GM18867 (cell line): ENCODE data around the gene ASIC2.

Source experiments
- ATAC-seq: cut with Tn5 transposase; IDR thresholded peaks from one replicate; pipeline ENCODE4 v1.9.1; 2021; ENCODE audit warnings: mild to moderate bottlenecking, moderate library complexity; ENCODE audit not compliant: unreplicated experiment

ASIC2 gene

DNA sequence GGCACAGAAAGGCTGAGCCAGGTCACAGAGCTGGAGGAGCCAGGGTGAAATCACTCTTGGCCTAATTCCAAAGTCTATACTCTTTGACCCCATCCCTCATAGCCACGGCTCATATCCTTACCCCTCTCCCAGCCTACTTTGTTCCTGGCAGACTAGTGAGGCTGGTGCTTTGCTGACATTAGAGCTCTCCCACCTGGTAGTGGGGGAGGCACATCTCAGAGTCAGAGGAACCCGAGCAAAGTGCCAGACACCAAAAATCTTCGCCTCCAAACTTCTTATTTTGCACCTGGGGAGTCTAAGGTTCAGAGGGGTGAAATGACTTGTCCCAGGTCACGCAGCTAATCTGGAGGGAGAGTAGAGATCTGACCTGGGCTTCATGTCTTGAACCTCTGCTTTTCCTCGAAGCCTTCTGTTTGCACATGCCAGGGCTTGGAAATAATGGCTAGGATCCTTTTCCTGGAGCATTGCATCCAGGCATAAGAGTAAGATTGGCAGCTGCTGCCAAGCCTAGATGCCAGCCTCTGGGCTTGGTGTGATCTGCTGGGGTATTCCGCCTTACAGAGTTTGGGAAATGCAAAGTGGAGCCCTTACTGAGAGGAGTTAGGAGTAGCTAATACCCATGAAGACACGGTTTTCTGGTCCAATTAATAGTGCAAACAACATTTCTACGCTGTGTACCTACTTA, 174.6 kb downstream of the ASIC2 start:
- ATAC-seq: no peak

DNA sequence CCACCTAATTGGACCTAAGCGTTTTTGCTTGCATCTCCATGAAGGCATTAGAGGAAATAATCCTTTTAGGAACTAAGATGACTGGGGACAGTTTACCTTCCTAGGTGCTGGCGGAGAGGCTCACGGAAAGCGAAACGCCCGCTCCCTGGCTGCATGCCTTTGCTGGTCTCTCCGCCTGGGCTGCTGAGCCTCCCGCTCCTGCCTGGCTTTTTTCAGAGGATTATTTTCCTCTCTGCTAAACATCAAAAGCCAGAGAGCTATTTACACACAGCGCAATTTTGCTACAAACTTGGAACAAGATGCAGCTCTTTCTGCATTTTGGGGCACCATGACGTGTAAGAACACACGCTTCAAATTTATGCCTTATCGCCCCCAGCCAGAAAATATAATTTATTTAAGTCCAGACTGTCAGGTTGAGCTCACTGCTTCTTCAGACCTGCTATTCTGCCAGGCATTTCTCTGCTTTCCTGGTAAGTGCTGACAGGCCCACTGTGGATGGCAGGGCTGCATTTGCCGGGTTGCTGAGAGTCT, 177.0 kb downstream of the ASIC2 start:
- ATAC-seq: no peak

DNA sequence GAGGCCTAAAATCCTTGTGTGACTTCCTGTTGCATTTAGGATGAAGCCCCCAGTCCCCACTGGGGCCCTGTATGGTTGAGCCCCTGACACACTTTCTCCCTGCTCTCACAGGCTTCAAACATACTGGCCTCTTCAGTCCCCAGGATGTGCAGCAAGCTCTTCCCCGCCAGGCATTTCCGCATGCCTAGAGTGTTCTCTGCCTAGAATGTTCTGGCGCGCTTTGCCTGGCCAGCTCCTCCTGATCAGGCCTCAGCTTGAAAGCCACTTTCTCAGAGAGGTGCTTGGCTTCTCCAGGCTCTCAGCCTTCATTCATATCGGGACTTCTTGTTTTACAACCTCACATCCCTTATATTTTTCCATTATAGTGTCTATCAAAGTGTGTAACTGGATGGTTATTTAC, 177.7 kb downstream of the ASIC2 start:
- ATAC-seq: no peak

DNA sequence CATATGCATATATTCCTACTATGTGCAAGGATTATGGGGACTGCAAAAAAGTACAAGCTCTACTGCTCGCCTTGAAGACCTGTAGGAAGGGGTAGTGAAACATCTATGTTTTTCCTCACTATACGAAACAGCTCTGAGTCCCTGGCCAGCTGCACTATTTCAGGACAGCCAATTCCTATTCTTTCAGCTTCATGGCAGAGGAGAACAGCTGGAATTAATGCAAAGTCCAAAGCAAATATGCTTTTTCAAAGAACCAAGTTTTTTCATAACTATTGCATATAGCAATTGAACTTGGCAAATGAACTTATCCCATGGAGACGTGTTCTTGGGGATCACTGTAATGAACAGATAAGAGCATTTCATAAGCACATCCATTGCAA, 179.1 kb downstream of the ASIC2 start:
- ATAC-seq: no peak

DNA sequence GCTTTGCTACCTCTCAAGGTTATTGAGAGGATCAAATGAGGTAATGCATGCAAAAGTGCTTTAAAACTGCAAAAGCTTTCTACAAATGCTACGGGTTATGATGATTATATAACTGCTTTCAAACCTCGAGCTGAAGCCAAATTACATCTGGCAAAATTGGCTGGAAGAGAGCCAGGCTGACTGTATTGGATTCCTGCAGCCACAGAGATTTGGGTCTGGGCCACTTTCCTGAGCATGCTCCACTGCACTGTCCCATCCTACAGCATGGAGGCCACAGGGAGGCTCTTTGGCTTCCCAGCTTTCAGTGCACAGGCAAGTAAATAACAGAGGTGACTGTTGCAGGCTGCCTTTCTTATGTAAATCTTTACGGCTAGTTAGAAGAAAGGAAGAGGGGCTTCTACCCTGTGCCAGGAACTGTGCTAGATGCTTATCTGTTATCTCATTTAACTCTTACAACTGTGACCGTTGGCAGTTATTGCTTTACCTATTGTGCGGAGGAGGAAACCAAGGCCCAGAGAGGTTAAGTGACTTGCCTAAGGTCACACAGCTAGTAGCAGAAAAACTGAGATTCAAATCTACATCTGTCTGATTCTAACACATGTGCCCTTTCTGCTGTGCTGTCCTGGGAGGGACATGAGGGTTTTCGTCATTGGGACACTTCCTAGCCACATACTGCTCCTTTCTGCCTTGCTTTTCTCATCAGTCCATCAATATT, 179.7 kb downstream of the ASIC2 start:
- no peak for ATAC-seq

DNA sequence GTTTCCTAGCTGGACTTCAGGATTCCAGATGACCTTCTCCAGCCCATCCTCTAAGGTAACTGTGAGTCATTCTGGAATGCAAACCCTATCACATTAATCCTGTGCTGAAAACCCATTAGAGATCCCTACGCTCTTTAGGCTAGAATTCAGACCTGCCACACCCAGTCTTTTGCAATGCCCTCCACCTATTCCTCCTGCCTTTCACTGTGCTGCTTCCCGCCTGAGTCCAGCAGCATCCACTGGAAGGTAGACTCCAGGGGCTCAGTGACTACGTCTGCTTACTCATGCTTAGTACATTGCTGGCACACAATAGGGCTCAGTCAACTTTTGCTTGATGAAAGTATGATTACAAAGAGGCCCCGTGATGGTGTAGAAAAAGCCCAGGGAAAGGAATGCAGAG, 180.3 kb downstream of the ASIC2 start:
- no peak for ATAC-seq

DNA sequence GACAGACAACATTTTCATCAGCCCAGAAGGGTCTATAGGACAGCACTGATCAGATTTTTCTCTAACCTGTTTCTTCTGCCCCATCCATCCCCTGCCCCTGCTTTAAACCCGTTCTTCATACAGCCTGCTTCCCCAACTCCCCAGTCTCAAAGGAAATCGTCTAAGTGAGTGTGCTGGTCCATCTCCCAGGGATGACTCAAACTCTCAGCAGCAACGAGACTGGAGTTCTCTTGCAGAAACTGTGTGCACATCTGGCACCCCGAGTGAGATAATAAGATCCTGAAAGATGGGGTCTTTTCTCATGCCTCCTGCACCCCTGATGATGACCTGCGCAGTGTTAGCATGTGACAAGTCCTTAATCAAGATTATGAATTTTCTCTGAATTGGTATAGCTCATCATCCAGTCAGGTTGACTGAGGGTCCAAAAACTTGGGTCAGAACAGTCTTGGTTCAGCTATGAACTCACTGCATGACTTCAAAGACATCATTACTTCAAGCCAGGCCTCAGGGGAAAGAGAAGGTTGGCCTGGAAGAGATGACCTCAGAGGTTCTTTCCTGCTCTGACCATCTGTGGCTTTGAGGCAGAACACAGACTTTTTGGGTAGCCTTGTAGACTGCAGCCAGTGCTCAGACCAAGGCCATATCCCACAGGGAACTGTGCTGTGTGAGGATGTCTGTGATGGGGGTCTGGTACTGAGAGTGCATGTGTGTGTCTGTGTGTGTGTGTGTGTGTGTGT, 183.6 kb downstream of the ASIC2 start:
- no peak for ATAC-seq

DNA sequence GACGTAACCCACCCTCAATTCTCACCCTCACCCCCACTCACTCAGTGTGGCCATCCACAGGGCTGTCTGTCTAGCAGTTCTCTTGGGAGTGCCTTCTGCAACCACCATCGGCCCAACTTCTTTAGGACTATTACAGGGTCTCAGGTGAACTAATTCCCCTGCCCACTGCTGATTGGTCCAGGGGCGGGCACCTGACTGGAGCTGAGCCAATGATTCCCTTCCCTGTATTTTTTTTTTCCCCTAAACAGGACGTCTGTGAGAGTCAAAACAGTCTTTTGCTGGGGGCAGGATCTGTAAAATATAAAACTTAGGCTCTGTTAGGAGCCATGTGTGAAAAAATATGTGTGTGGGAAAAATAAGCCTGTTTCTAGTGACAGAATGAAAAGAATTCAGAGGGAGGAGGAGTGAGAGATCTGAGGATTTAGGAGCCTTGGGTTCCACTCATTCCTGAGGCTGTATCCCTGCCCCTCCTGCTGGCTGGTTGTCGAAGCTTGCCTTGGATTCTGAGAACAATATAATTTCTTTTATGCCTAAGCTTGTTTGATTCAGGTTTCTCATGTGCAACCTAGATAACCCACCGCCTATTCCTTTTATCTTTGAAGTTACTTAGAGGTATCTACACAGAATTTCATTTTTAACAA, 186.4 kb downstream of the ASIC2 start:
- no peak for ATAC-seq

DNA sequence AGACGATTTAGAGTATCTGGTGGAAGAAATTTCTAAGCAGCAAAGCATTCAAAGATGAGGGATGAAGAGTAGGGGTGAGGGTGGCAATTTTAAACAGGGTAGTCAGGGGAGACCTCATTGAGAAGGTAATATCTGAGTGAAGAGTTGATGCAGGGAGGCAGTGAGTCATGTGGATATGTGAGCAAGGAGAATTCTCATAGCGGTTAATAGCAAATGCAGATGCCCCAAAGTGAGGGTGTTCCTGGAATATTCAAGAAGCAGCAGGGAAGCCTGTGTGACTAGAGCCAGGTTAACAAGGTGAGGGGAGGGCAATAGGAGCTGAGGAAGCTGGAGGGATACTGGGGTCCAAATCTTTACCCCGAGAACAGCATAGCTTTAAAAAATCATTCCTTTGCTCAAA, 187.2 kb downstream of the ASIC2 start:
- no peak for ATAC-seq

DNA sequence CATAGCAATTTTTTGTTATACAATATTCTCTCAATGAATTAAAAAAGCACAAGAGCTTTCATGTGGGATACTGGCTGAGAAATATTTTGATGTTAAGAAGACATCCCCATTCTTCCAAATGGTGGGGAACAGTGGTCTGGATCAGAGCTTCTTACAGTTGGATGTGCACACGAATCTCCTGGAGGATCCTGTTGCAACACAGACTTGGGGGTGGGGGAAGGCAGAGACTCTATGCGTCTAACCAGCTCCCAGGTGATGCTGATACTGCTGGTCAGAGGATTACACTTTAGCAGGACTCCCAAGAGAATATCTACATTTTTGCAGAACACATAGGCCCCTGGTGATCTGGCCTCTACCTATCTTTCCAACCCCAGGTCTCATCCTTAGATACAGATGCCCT, 193.2 kb downstream of the ASIC2 start:
- ATAC-seq: no peak

DNA sequence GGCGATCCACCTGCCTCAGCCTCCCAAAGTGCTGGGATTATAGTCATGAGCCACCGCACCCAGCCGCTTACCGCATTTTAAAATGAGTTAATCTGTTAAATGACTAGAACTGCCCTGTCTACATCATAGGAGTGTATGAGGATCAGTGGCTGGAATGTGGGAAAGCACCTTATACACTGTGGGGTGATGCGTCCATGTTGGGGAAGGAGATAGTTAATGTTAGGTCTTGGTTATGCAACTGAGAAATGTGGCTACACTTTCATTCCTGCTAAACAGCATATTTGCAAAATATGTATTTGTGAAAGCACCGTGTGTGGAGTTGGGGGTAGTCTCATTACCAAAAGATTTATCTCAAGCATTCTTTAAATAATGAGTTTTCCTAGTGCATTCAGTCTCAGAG, 193.8 kb downstream of the ASIC2 start:
- no peak for ATAC-seq

DNA sequence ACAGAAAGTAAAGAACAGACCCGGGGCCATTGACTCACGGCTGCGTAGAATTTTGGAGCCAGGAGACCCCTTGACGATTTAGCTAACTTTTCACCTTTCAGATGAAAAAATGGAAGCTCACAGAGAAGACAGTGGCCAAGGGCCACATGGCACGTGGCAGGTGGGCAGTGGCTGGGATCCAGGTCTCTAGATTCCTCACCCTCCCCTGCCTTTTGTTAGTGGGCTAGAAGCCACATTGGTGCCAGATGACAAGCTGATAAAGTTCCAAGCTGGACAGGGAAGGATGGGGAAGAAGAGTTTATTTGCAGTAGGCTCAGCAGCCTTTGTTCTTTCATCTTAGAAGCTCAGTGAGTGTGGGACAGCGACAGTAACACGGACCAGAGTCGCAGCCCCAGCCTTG, 195.7 kb downstream of the ASIC2 start:
- ATAC-seq: no peak

DNA sequence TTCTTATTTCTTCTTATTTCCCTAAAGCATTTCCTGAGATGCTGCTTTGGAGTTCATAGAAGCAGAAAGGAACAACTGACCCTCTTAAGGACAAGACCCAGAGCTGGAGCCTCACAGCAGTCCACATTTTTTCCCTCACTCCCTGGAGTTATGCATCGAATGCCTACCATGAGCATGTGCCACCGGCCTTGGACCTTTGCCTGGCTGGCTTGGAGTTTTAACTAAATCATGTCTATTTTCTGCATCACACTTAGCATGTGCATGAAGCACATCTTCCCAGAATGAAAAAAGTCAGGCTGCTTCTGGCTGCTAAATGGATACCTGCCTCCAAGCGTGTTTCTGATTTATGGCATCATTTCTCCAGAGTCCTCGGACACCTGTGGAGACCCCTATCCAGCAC, 196.9 kb downstream of the ASIC2 start:
- no peak for ATAC-seq

DNA sequence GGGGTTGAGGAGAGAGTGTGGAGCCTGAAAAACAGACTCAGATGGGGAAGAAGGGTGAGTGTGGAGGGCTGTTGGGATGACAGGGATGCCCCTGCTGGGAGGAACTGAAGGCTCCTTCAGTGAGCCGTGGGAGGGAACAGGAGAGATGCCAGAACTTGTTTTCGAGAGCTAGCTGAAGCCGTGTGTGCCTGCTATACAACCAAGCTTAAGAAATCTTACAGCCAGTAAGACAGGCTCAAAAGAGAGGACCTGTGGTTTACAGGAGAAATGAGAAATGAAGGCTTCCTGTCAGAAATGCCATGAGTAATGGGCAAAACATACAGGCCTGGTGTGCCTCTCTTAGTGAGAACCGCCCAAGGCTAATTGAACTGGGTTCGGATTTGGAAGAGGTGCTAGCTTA, 201.8 kb downstream of the ASIC2 start:
- ATAC-seq: no peak

DNA sequence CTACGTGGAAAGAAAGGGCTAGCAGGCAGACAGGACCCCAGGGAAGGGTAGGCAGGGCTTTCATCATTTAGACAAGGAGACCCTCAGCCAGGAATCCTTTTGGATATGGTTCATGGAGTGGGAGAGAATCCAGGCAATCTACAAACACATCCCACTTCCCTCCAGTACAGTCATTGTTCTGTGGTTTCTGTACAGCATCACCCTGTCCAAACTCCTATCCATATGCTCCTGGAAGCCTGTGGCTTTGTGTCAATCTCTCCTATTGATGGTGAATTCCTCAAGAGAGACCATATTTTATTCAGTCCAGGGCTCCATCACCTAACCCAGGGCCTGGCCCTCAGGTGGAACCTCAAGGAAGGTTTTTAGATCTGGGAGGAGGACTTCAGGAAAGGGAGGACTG, 202.3 kb downstream of the ASIC2 start:
- ATAC-seq: no peak

DNA sequence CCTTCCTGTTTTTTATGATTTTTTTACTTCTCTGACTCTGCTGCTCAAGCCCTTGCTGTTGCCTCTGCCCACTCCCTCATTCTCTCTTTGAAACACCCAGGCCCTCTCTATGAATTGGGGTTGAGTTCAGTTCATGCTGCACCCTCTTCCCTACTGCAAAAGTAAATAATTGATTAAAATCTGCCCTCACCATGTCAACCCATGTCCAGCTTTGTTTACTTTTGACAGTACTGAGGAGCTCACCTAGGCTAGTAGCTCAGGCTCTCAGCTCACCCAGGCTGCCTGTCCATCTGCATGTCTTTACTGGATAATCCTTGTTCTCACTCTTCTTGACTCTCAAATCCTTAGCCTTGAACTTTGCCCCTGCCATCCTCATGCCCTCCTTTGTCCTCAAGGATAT, 206.2 kb downstream of the ASIC2 start:
- no peak for ATAC-seq

DNA sequence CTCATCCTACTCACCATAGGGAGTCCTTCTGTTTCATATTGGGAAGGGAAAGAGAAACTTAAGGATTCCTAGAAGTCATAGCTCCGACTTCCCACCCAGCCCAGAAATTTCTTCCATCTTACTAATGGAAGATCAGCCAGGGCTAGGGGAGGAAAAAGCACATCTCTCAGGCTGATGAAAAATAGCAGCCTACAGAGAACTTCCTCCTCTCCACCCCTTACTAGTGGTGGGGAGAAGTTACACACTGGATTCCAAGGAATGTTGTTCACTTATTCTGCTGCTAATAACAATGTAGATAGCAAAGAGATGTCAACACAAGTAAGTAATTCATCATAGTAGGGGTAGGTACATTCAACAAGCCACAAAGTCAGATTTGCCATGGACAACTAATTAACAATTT, 207.1 kb downstream of the ASIC2 start:
- ATAC-seq: no peak

DNA sequence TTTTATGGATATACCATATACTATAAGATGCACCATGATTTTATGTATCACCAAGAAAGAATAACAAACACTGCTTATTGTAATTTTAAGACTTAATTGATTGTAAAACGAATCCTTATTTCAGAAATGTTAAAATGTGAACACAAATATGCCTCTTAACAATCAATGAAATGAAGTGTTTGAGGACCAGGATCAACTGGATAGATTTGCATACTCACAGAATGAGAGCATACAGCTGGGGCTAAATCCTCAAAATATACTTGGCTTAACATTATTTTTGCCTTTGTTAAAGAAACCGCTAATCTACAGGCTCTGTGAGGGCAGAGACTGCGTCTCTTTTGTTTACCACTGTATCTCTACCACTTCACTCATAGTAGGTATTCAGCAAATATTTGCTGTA, 207.8 kb downstream of the ASIC2 start:
- ATAC-seq: no peak

DNA sequence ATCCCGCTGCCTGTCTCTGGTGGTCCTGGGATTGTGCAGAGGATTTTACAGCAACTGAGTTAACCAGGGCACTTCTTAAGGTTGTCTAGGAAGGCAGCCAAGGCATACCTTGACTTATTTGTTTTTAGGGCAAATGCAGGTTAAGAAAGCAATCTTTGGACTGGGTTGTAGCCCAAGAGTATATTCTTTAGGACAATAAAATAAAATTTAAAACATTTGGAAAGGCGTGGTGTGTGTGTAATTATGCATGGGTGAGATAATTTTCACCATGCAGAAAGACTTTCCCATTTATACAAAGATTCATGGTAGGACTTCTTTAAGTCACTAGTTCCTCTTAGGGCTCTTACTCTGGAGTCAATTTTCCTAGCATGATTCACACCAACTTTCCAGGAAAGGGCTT, 208.3 kb downstream of the ASIC2 start:
- no peak for ATAC-seq

DNA sequence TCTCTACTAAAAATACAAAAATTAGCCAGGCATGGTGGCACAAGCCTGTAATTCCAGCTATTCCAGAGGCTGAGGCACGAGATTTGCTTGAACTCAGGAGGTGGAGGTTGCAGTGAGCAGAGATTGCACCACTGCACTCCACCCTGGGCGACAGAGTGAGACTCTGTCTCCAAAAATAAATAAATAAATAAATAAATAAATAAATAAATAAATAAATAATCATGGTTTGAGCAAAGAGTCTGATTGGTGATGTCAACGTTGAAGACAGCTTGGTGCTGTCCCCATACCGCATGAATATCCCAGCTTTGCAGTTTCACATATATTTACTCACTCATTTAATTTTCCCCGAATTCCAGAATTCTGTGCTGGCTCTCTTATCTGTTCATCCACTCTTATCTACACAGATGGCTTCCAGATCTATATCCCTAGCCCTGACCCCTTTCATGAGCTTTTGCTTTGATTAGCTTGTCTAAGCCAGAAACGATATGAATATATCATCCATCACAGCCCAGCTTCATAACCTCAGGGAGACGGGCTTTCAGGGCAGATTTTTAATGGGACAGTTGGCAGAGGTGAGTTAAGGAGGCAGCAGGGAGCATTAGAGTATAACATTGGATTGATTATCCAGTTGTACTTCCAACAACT, 210.4 kb downstream of the ASIC2 start:
- ATAC-seq: no peak

DNA sequence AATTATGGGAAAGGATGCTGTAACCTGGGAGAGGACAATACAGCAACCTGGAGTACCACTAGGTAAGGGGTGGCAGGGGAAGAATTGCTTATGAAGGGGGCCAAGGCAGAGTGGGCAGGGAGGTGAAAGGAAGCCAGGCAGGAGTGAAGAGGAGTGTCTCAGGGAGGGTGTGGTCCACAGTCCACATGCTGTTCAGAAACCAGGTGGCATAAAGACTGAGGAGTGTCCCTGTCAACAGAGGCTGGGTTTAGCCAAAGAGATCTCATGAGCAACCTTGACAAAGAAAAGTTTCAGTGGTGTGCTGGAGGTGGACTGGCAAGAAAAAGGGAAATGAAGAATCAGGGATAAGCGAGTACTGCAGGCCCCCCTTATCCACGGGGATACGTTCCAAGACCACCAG, 213.0 kb downstream of the ASIC2 start:
- ATAC-seq: no peak
